Activated gamma-delta T cell (primary cell): ENCODE results near the gene VSX2.

Experiments used
- DNase-seq: peaks from one replicate; lab custom pipeline; 2025; lab: John Stamatoyannopoulos, UW
- total RNA-seq, 2 donors: gene quantifications; one replicate each; lab custom pipeline; 2026; lab: John Stamatoyannopoulos, UW

VSX2 gene
- total RNA-seq: 0 reads per million in 2 donors

- no peak for DNase-seq
Measured at GRCh38 chr14:74238974-74239847, at the start of gene VSX2. Gene VSX2, plus strand, starts transcription at chr14:74239449. Its CDS starts 113 bp downstream, at chr14:74239562.

GRCh38 chr14:74190927-74191575, 48.2 kb upstream of the VSX2 start:
- DNase-seq: no peak

GRCh38 chr14:74194506-74195274, 44.6 kb upstream of the VSX2 start:
- no peak for DNase-seq

GRCh38 chr14:74195623-74196022, 43.6 kb upstream of the VSX2 start:
- DNase-seq: no peak

- no peak for DNase-seq
Measured at GRCh38 chr14:74198441-74199234, 40.6 kb upstream of the VSX2 start.

GRCh38 chr14:74202113-74202512, 37.1 kb upstream of the VSX2 start:
- DNase-seq: no peak

- DNase-seq: no peak
Measured at GRCh38 chr14:74203639-74204038, 35.6 kb upstream of the VSX2 start.

GRCh38 chr14:74204491-74204890, 34.8 kb upstream of the VSX2 start:
- no peak for DNase-seq

- no peak for DNase-seq
Measured at GRCh38 chr14:74205882-74206281, 33.4 kb upstream of the VSX2 start.

- no peak for DNase-seq
Measured at GRCh38 chr14:74207943-74208342, 31.3 kb upstream of the VSX2 start.

GRCh38 chr14:74208642-74209041, 30.6 kb upstream of the VSX2 start:
- DNase-seq: no peak

GRCh38 chr14:74211945-74212580, 27.2 kb upstream of the VSX2 start:
- no peak for DNase-seq

- DNase-seq: no peak
Measured at GRCh38 chr14:74213907-74214803, 25.1 kb upstream of the VSX2 start.

- DNase-seq: no peak
Measured at GRCh38 chr14:74216671-74217070, 22.6 kb upstream of the VSX2 start.

GRCh38 chr14:74217672-74218448, 21.4 kb upstream of the VSX2 start:
- DNase-seq: peak; percentile 38

GRCh38 chr14:74218462-74218861, 20.8 kb upstream of the VSX2 start:
- no peak for DNase-seq

- DNase-seq: no peak
Measured at GRCh38 chr14:74219277-74220205, 19.7 kb upstream of the VSX2 start.

- DNase-seq: no peak
Measured at GRCh38 chr14:74220991-74221390, 18.3 kb upstream of the VSX2 start.
